Measurements from ENCODE around the gene SLC22A23.

SLC22A23 gene

GRCh38 chr6:3331971-3332370, 124.9 kb downstream of the SLC22A23 start:
- no peak for DNase-seq (ENCODE audit: low spot score)

GRCh38 chr6:3331494-3331893, 125.4 kb downstream of the SLC22A23 start:
- no peak for DNase-seq (ENCODE audit: low spot score)

- no peak for DNase-seq (ENCODE audit: low spot score)
Observed at GRCh38 chr6:3330199-3330598, 126.7 kb downstream of the SLC22A23 start.

- DNase-seq (ENCODE audit: low spot score) = no peak
Observed at GRCh38 chr6:3329393-3330051, 127.3 kb downstream of the SLC22A23 start.

- no peak for DNase-seq (ENCODE audit: low spot score)
Observed at GRCh38 chr6:3328796-3329195, 128.1 kb downstream of the SLC22A23 start.

GRCh38 chr6:3328145-3328544, 128.7 kb downstream of the SLC22A23 start:
- no peak for DNase-seq (ENCODE audit: low spot score)

- DNase-seq (ENCODE audit: low spot score) = no peak
Observed at GRCh38 chr6:3327403-3327802, 129.4 kb downstream of the SLC22A23 start.

GRCh38 chr6:3326981-3327380, 129.9 kb downstream of the SLC22A23 start:
- no peak for DNase-seq (ENCODE audit: low spot score)

- DNase-seq (ENCODE audit: low spot score) = no peak
Observed at GRCh38 chr6:3326184-3326971, 130.5 kb downstream of the SLC22A23 start.

- DNase-seq (ENCODE audit: low spot score) = no peak
Observed at GRCh38 chr6:3325210-3325609, 131.6 kb downstream of the SLC22A23 start.

GRCh38 chr6:3324262-3324942, 132.4 kb downstream of the SLC22A23 start:
- DNase-seq (ENCODE audit: low spot score) = no peak

- DNase-seq (ENCODE audit: low spot score) = no peak
Observed at GRCh38 chr6:3323696-3324261, 133.1 kb downstream of the SLC22A23 start.

- DNase-seq (ENCODE audit: low spot score) = no peak
Observed at GRCh38 chr6:3323148-3323547, 133.7 kb downstream of the SLC22A23 start.

GRCh38 chr6:3322366-3322890, 134.4 kb downstream of the SLC22A23 start:
- no peak for DNase-seq (ENCODE audit: low spot score)

- DNase-seq (ENCODE audit: low spot score) = no peak
Observed at GRCh38 chr6:3321875-3322274, 135.0 kb downstream of the SLC22A23 start.

GRCh38 chr6:3321042-3321441, 135.8 kb downstream of the SLC22A23 start:
- DNase-seq (ENCODE audit: low spot score) = no peak

- DNase-seq (ENCODE audit: low spot score) = no peak
Observed at GRCh38 chr6:3320238-3320811, 136.5 kb downstream of the SLC22A23 start.

GRCh38 chr6:3319610-3320200, 137.1 kb downstream of the SLC22A23 start:
- no peak for DNase-seq (ENCODE audit: low spot score)

- DNase-seq (ENCODE audit: low spot score) = no peak
Observed at GRCh38 chr6:3318821-3319540, 137.9 kb downstream of the SLC22A23 start.

- no peak for DNase-seq (ENCODE audit: low spot score)
Observed at GRCh38 chr6:3318226-3318625, 138.6 kb downstream of the SLC22A23 start.

GRCh38 chr6:3317741-3318211, 139.1 kb downstream of the SLC22A23 start:
- no peak for DNase-seq (ENCODE audit: low spot score)
